Omental fat pad (tissue), 4 donors: ENCODE measurements around the gene TOR1AIP1. TPM values are rescaled to one million over a fixed set of nuclear protein-coding genes. Genes with fewer than 3 reads are reported as not detected.
"Not testable (repeated sequence)": the region's sequence is repeated elsewhere in the genome, so short reads cannot be mapped to it uniquely, and the experiment has no call there.

Source experiments
- ATAC-seq: fragments of 150-250 bp; one replicate; pipeline ENCODE4 v1.9.1; 2016; ENCODE audit warnings: mild to moderate bottlenecking, moderate library complexity; ENCODE audit not compliant: low FRiP score
- DNase-seq: peaks from one replicate; pipeline ENCODE4 v3.0.0-alpha.2; 2019; ENCODE audit warnings: low spot score
- CTCF ChIP-seq, 3 donors: fragments of 450-650 bp; IDR thresholded peaks; one replicate each; pipeline ENCODE4 v1.5.1; 2016 to 2017; ENCODE audit warnings: antibody characterized with exemption in 3 of 3, mild to moderate bottlenecking in 3 of 3, moderate library complexity in 2 of 3
- total RNA-seq, 4 donors: library from RNA; depleted of rRNA; stranded (reverse); fragments of >200 nt; gene quantifications; one replicate each; pipeline ENCODE4 v1.1.0, GENCODE V29; 2016

TOR1AIP1 gene
- total RNA-seq = 10 to 100 TPM; 57.3 to 88.4 (median 65.8) TPM

DNA sequence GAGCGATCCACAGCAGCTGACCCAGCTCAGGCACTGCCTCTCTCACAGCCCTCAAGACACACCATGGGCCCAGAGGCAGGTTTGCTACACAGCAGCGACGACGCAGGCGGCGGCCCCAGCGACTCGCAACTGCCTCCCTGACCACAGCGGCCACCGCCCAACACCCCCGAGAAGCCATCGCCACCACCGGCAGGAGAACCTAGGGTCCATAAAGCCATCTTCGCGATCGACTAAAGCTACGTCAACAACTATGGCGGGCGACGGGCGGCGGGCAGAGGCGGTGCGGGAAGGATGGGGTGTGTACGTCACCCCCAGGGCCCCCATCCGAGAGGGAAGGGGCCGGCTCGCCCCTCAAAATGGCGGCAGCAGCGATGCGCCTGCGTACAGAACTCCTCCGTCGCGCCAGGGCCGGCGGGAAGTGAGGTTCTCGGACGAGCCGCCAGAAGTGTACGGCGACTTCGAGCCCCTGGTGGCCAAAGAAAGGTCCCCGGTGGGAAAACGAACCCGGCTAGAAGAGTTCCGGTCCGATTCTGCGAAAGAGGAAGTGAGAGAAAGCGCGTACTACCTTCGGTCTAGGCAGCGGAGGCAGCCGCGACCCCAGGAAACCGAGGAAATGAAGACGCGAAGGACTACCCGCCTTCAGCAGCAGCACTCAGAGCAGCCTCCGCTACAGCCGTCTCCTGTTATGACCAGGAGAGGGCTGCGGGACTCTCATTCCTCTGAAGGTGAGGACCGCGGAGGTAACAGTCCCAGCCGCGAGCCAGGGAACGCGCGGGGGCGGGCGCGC is at the start of gene TOR1AIP1:
TOR1AIP1 (plus strand) TSS at position 33 of the 787 bp plus-strand sequence; CDS start at position 251, 218 bp downstream.
- ATAC-seq = peak; percentile 95
- peak in 1 of 3 donors; percentile 30 for TF ChIP-seq CTCF (IDR thresholded peaks at IDR 0.05)
- peak; percentile 67 for DNase-seq

DNA sequence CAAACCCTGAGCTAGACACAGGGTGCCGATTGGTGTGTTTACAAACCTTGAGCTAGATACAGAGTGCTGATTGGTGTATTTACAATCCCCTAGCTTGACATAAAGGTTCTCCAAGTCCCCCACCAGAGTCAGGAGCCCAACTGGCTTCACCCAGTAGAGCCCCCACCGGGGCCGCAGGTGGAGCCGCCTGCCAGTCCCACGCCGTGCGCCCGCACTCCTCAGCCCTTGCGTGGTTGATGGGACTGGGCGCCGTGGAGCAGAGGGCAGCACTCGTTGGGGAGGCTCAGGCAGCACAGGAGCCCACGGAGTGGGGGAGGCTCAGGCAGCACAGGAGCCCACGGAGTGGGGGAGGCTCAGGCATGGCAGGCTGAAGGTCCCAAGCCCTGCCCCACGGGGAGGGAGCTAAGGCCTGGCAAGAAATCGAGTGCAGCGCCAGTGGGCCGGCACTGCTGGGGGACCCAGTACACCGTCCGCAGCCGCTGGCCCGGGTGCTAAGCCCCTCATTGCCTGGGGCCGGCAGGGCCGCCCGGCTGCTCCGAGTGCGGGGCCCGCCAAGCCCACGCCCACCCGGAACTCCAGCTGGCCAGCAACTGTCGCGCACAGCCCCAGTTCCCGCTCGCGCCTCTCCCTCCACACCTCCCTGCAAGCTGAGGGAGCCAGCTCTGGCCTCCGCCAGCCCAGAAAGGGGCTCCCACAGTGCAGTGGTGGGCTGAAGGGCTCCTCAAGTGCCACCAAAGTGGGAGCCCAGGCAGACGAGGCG is 45.2 kb upstream of the TOR1AIP1 start:
- not testable (repeated sequence) for DNase-seq, ATAC-seq

GRCh38 chr1:179840107-179840506 is 42.0 kb upstream of the TOR1AIP1 start:
- no peak for DNase-seq
- TF ChIP-seq CTCF (IDR thresholded peaks at IDR 0.05) = no peak
- no peak for ATAC-seq

DNA sequence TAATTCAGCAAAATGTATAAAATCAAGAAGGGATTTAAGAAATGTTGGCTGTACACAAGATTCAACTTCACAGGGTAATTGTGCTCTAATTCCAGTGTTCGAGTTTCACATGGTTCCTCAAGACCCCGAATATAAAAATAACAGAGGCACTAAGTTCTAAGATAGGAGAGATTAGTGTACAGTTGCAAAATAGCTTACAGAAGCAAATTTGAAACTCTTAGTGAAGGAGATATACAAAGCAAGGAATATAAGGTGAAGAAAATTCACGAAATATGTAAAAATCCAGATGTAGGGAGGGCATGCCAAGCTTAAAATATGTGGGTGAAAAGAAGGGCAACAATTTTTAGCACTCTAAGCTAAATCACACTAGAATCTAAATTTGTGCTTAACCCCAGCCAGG is 33.9 kb upstream of the TOR1AIP1 start:
- DNase-seq (no peak), ATAC-seq (no peak)
- TF ChIP-seq CTCF (IDR thresholded peaks at IDR 0.05) = no peak

DNA sequence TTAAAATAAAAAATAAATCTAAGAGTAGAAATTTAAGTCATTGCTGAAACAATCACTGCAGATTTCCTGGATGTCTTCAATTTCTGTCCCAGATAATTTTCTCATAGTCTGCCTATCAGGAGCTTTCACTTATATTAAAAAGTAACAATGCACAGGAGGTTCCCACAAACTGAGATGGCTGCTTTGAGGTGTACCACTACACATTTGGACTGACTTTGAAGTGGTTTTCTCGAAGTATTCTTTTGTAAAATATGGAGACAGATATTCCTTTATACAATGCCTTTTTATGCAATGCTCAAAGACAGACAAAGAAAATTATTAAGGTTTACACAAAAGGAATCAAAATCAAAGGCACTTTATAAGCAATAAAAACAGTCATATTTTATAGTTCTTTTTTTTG is 29.0 kb upstream of the TOR1AIP1 start:
- no peak for ATAC-seq
- no peak for DNase-seq
- no peak for TF ChIP-seq CTCF (IDR thresholded peaks at IDR 0.05)

DNA sequence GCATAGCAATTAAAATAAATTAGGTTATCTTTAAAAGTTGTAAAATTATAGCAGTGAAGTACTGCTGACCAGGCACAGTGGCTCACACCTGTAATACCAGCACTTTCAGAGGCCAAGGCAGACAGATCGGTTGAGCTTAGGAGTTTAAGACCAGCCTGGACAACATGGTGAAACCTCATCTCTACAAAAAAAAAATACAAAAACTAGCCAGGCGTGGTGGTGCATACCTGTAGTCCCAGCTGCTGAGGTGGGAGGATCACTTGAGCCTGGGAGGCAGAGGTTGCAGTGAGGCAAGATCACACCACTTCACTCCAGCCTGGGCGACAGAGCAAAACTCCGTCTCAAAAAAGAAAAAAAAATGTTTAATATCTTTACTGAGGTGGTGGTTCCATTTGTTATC is 26.3 kb upstream of the TOR1AIP1 start:
- DNase-seq, ATAC-seq: not testable (repeated sequence)

DNA sequence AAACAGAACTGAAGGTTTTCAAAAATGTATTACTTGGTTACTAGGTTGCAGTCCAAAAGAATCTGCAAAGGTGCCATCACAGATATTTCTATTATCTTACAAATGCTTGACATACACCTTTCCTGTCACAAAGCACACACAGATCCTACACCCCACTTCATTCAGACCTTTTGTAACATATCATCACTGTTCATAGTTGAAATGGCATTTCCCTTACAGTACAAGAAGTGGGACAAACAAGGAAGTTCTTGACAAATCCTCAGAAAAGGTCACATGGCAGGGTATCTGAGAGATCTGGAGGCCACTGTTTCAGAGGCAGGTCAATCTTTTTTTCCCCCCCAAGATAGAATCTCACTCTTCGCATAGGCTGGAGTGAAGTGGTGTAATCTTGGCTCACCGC is 25.8 kb upstream of the TOR1AIP1 start:
- ATAC-seq = no peak
- no peak for DNase-seq
- no peak for TF ChIP-seq CTCF (IDR thresholded peaks at IDR 0.05)

DNA sequence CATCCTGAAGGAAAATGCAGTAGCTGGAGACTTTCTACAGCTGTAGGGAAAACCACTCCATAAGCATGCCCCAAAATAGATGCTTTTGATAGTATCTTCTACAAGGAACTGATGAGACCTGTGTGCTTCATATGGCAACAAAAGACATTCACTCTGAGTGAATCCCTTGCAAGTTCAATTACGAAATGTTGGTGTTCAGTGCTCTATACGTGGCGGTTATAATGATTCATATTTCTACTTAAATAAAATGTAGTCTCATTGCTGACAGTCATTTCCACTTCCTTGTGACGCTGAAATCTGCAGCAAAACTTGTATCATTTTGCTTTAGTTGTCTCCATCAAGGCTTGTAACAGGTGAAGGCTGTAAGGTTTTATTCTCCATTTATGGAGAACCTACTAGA is 25.1 kb upstream of the TOR1AIP1 start:
- no peak for ATAC-seq
- no peak for TF ChIP-seq CTCF (IDR thresholded peaks at IDR 0.05)
- DNase-seq = no peak
